Bronchial epithelial cell (primary cell): ENCODE measurements around the gene NHEJ1. TPM values are rescaled to one million over a fixed set of nuclear protein-coding genes. Genes with fewer than 3 reads are reported as not detected.

Experiments
- DNase-seq: peaks from one replicate; pipeline ENCODE4 v3.0.0-alpha.2; 2010; ENCODE audit warnings: low read depth
- FAIRE-seq: peaks from 2 replicates; lab custom pipeline; 2011; peaks lifted over from hg19 to GRCh38; lab: Jason Lieb, UNC
- H3K27me3 ChIP-seq: 2 replicates; pipeline ENCODE4 v1.5.1; 2011; ENCODE audit warnings: low read length; ENCODE audit not compliant: control insufficient read depth, insufficient read depth
- H3K36me3 ChIP-seq: 2 replicates; pipeline ENCODE4 v1.5.1; 2011; ENCODE audit warnings: low read length; ENCODE audit not compliant: control insufficient read depth, insufficient read depth
- H3K4me3 ChIP-seq: 2 replicates; pipeline ENCODE4 v1.5.1; 2011; ENCODE audit warnings: mild to moderate bottlenecking, low read depth, low read length, control low read depth
- total RNA-seq: library from RNA; depleted of rRNA; stranded (reverse); fragments of >200 nt; gene quantifications from 2 replicates; pipeline ENCODE4 v1.2.1, GENCODE V29; 2014
- TF ChIP-seq, protein P1 (sequence below): IDR thresholded peaks from 2 replicates; pipeline ENCODE4 v1.5.1; 2011; ENCODE audit warnings: mild to moderate bottlenecking, moderate library complexity, low read length, control low read depth, inconsistent platforms; ENCODE audit not compliant: insufficient read depth, severe bottlenecking

The NHEJ1 gene
- total RNA-seq, 1 donor from 2014 or later = 22.1 TPM

DNA sequence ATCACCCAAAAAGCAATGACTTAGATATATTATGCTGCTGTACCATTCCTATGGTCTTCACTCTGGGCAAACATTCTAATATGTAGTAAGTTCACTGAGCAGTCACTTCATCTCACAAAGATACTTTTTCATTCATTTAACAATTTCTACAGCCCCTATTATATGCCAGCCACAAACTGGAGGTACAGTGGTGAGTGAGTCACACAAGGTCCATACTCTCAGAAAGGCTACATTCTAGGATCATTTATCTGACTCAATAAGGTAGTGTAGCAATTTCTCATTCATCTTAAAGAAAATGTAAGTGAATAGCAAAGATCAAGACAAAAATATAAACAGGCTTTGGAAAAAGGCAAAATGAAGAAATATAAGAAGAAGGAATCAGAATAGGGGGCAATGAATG, 40.5 kb downstream of the NHEJ1 start:
- TF ChIP-seq, protein P1, sequence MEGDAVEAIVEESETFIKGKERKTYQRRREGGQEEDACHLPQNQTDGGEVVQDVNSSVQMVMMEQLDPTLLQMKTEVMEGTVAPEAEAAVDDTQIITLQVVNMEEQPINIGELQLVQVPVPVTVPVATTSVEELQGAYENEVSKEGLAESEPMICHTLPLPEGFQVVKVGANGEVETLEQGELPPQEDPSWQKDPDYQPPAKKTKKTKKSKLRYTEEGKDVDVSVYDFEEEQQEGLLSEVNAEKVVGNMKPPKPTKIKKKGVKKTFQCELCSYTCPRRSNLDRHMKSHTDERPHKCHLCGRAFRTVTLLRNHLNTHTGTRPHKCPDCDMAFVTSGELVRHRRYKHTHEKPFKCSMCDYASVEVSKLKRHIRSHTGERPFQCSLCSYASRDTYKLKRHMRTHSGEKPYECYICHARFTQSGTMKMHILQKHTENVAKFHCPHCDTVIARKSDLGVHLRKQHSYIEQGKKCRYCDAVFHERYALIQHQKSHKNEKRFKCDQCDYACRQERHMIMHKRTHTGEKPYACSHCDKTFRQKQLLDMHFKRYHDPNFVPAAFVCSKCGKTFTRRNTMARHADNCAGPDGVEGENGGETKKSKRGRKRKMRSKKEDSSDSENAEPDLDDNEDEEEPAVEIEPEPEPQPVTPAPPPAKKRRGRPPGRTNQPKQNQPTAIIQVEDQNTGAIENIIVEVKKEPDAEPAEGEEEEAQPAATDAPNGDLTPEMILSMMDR = no peak
- Histone ChIP-seq H3K36me3 (no peaks in the 10 kb centered on the region), H3K4me3 (no peak overlapping the region), H3K27me3 (no peaks in the 10 kb centered on the region)
- FAIRE-seq (no peak), DNase-seq (peak; percentile 52)

DNA sequence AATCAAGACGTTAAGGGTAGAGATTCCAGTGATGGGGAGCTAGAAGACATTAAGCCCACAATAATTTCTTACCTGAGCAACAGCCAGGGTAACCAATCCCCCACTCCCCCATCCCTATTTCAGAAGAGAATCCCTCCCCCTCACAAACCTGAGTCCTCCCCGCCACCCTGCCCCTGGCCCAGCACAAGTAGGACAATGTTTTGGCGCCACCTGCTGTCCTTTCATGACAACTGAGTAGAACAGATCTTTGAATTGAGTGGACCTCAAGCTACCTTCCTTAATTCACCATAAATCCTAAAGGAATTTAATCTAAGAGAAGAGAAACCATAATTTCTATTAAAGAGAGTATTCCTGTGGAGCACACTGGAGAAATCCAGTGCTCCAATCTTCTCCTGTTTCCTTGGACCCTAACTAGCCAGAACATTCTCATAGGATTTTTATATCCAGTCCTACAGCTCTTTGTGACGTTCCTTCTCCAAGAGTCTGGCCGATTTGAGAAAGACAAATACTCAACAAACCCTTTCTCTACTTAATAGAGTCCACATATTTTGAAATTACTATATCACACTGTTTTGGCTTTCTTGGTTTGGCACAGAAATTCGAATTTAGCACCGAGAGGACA, 41.1 kb downstream of the NHEJ1 start:
- DNase-seq (peak; percentile 44), FAIRE-seq (no peak)
- no peaks in the 10 kb centered on the region for H3K27me3 ChIP-seq
- no peak overlapping the region for H3K4me3 ChIP-seq
- TF ChIP-seq, protein P1 = peak; percentile 62
- H3K36me3 ChIP-seq = no peaks in the 10 kb centered on the region

DNA sequence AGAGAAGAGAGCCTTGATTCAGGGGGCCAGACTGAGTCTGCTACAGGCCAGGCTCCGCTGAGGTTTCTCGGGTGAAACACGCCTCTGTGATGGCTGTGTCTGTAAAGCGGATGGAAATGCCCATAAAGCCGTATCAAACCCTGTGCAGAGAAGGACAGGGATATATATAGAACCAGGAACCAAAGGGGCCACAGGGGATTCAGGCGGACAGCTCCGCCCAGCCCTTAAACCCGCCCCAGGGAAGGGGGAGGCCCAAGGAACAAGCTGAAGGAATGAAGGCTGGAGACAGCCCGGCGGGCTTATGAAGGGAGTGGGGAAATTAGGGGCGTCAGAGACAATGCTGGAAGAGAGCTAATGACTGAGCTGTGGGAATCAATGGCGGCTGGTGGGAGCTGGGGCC, 42.1 kb downstream of the NHEJ1 start:
- Histone ChIP-seq H3K4me3 (no peak overlapping the region), H3K36me3 (no peaks in the 10 kb centered on the region), H3K27me3 (no peaks in the 10 kb centered on the region)
- FAIRE-seq = no peak
- TF ChIP-seq, protein P1 = no peak
- DNase-seq = no peak

DNA sequence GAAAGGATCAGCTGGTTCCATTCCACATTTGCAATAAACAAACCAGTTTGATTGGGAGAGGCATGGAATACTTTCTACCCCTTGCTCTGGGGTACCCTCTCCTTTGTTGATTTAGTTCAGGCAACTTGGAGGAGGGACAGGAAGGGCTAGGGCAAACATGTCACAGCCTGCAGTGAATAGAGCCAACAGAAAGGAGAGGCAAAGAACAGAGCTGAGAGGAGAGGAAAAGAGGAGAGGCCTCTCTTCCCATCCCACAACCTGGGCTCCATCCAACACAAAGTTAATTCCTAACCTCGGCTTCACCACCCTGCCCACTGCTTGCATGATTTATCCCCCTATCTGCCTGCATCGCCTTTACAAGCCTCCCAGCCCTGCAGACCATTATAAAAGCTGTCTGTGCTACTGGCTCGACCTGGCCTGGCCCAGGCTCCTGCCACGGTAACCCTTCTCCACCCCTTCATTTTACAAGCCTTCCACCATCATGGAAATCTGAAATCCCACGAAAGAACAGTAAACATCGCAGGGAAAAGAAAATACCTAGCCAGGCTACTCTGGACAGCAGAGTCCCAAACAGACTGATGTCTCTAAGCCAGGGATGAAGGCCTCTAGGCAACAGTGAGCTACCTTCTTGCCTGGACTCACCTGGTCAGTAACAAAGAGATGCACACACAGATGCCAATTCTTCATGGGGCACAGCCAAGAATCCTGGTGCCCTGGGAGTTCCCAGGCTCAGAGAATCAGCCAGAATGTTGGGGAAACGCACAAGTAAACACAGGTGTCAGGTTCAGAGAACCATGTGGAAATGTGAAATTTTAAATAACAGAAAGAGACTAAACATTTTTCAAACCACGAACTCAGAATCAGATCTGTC, 43.6 kb downstream of the NHEJ1 start:
- DNase-seq = peak; percentile 57
- Histone ChIP-seq H3K27me3 (no peaks in the 10 kb centered on the region), H3K36me3 (no peaks in the 10 kb centered on the region), H3K4me3 (no peak overlapping the region)
- TF ChIP-seq, protein P1 = no peak
- FAIRE-seq = no peak

DNA sequence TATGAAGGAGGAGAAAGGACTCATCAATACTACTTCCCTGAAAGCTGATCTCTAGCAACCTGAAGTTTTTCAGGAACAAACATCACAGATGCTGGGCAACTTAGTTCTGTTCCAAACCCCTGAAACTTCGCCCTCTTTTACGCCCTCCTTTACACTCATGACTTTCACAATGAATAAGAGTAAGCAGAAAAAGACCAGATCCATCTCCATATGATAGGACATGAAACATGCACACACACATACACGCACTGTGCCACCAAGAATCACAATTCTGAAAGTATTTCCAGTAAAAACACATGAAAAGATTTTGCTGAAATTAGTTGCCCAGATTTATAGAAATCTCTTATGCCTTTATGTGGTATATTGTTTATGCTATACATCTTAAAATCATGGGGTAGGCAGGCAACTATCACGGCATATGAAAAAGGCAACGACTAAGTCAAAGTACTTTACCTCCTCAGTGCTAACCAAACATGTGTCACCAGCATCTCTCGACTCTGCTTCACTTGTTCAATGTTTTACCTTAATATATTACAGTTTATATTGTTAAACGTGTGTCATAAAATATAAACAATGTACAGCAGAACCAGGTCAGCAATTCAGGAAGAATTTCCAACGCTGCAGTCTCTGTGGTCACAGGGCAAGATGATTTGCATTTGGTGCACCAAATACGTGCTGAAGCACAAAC, 47.8 kb downstream of the NHEJ1 start:
- TF ChIP-seq, protein P1 = no peak
- H3K36me3 ChIP-seq = no peaks in the 10 kb centered on the region
- no peak for DNase-seq
- H3K27me3 ChIP-seq = no peaks in the 10 kb centered on the region
- no peak overlapping the region for H3K4me3 ChIP-seq
- no peak for FAIRE-seq
